IMR-90 (cell line): ENCODE results near the gene USP20. TPM values are rescaled to one million over a fixed set of nuclear protein-coding genes. Genes with fewer than 3 reads are reported as not detected.

Experiments
- ATAC-seq: fragments of 200-7000 bp; cut with Tn5 transposase; 2 replicates; pipeline ENCODE4 v1.9.1; 2020; ENCODE audit warnings: low read depth, mild to moderate bottlenecking, moderate library complexity
- BruUV-seq: library from RNA; stranded (reverse); fragments of 400-500 nt; replicated peaks from 2 replicates; lab custom pipeline; 2021; lab: Mats Ljungman, UMichigan
- CTCF ChIA-PET: fragments of 300-600 bp; formaldehyde crosslinking; extraction: SDS; loops from one replicate; lab custom pipeline; 2021; ENCODE audit warnings: antibody characterized with exemption; lab: Yijun Ruan, JAX
- POLR2A ChIA-PET: fragments of 300-600 bp; sonication (Branson Sonifier 250); formaldehyde crosslinking; loops from one replicate; lab custom pipeline; 2022; ENCODE audit warnings: antibody characterized with exemption; ENCODE audit not compliant: unreplicated experiment; lab: Charles Lee
- DNase-seq: peaks from one replicate; pipeline ENCODE4 v3.0.0; 2013
- H2AFZ ChIP-seq: replicated peaks from 2 replicates; pipeline ENCODE3; 2013; ENCODE audit warnings: low read length, mild to moderate bottlenecking; ENCODE audit not compliant: poor library complexity
- H2AK5ac ChIP-seq: 2 replicates; pipeline ENCODE4 v1.6.1; 2013; ENCODE audit warnings: low read depth, low read length, inconsistent platforms
- H2AK9ac ChIP-seq: replicated peaks from 2 replicates; pipeline ENCODE3; 2013; ENCODE audit warnings: mild to moderate bottlenecking, low read depth, low read length, moderate library complexity; ENCODE audit not compliant: poor library complexity
- H2BK120ac ChIP-seq: 2 replicates; pipeline ENCODE4 v1.6.1; 2013; ENCODE audit warnings: low read depth, low read length, inconsistent platforms
- H2BK15ac ChIP-seq: 3 replicates; pipeline ENCODE4 v1.6.1; 2013; ENCODE audit warnings: low read depth, low read length, inconsistent platforms
- H2BK20ac ChIP-seq: 2 replicates; pipeline ENCODE4 v1.6.1; 2013; ENCODE audit warnings: low read depth, mild to moderate bottlenecking, inconsistent platforms, low read length, moderate library complexity
- H2BK5ac ChIP-seq: 2 replicates; pipeline ENCODE4 v1.6.1; 2013; ENCODE audit warnings: mild to moderate bottlenecking, low read depth, low read length, inconsistent platforms; ENCODE audit not compliant: poor library complexity, severe bottlenecking
- H3K14ac ChIP-seq: replicated peaks from 2 replicates; pipeline ENCODE4 v1.6.1; 2013; ENCODE audit warnings: low read depth, low read length, inconsistent platforms
- H3K18ac ChIP-seq: 2 replicates; pipeline ENCODE4 v1.6.1; 2013; ENCODE audit warnings: low read depth, low read length, control low read depth
- H3K23ac ChIP-seq: 2 replicates; pipeline ENCODE4 v1.6.1; 2013; ENCODE audit warnings: low read depth, low read length, inconsistent platforms
- H3K27ac ChIP-seq: 2 replicates; pipeline ENCODE4 v1.5.1; 2013; ENCODE audit warnings: mild to moderate bottlenecking, control low read depth, low read length; ENCODE audit not compliant: insufficient read depth
- H3K27me3 ChIP-seq: 2 replicates; pipeline ENCODE4 v1.6.1; 2013; ENCODE audit warnings: low read length; ENCODE audit not compliant: control insufficient read depth, insufficient read depth
- H3K36me3 ChIP-seq: 2 replicates; pipeline ENCODE4 v1.6.1; 2013; ENCODE audit warnings: low read length, mixed read lengths; ENCODE audit not compliant: control insufficient read depth, insufficient read depth
- H3K4ac ChIP-seq: 2 replicates; pipeline ENCODE4 v1.6.1; 2013; ENCODE audit warnings: low read depth, low read length, inconsistent platforms
- H3K4me1 ChIP-seq: 2 replicates; pipeline ENCODE4 v1.6.1; 2013; ENCODE audit warnings: low read length, mixed read lengths; ENCODE audit not compliant: control insufficient read depth, insufficient read depth
- H3K4me2 ChIP-seq: 2 replicates; pipeline ENCODE4 v1.6.1; 2013; ENCODE audit warnings: low read depth, mild to moderate bottlenecking, control low read depth, low read length, moderate library complexity
- H3K4me3 ChIP-seq: 2 replicates; pipeline ENCODE4 v1.5.1; 2013; ENCODE audit warnings: low read depth, mild to moderate bottlenecking, control low read depth, low read length, moderate library complexity; ENCODE audit not compliant: insufficient read depth
- H3K56ac ChIP-seq: 2 replicates; pipeline ENCODE4 v1.6.1; 2013; ENCODE audit warnings: low read length, inconsistent platforms; ENCODE audit not compliant: insufficient read depth; ENCODE audit errors: extremely low read depth
- H3K79me1 ChIP-seq, 2 experiments: 2 replicates each; pipeline ENCODE4 v1.6.1; 2013; ENCODE audit warnings: low read length in 2 of 2, inconsistent platforms in 1 of 2, low read depth in 1 of 2
- H3K9ac ChIP-seq: 2 replicates; pipeline ENCODE4 v1.6.1; 2013; ENCODE audit warnings: low read depth, low read length, control low read depth
- H3K9me1 ChIP-seq: 2 replicates; pipeline ENCODE4 v1.6.1; 2013; ENCODE audit warnings: low read length, inconsistent platforms; ENCODE audit not compliant: insufficient read depth
- H3K9me3 ChIP-seq: 2 replicates; pipeline ENCODE4 v1.6.1; 2013; ENCODE audit warnings: low read length; ENCODE audit not compliant: control insufficient read depth, insufficient read depth
- H4K20me1 ChIP-seq: 2 replicates; pipeline ENCODE4 v1.6.1; 2013; ENCODE audit warnings: low read length, inconsistent platforms; ENCODE audit not compliant: insufficient read depth
- H4K5ac ChIP-seq: 2 replicates; pipeline ENCODE4 v1.6.1; 2013; ENCODE audit warnings: mild to moderate bottlenecking, low read depth, low read length, control low read depth
- H4K8ac ChIP-seq, 2 experiments: 2 replicates each; pipeline ENCODE4 v1.6.1; 2013; ENCODE audit warnings: low read depth in 2 of 2, low read length in 2 of 2, control low read depth in 1 of 2, inconsistent platforms in 1 of 2
- H4K91ac ChIP-seq: 2 replicates; pipeline ENCODE4 v1.6.1; 2013; ENCODE audit warnings: low read depth, low read length, inconsistent platforms; ENCODE audit not compliant: insufficient read depth
- CEBPB ChIP-seq: IDR thresholded peaks from 2 replicates; pipeline ENCODE4 v1.6.1; 2012; ENCODE audit warnings: low read depth, low read length, improper control_type of control experiment
- CHD1 ChIP-seq: IDR thresholded peaks from 2 replicates; pipeline ENCODE4 v1.6.1; 2012; ENCODE audit warnings: low read depth, low read length, improper control_type of control experiment
- ELK1 ChIP-seq: fragments of 150-350 bp; IDR thresholded peaks from 2 replicates; pipeline ENCODE4 v1.6.1; 2016; ENCODE audit warnings: low read depth, mild to moderate bottlenecking, low read length, moderate library complexity, borderline replicate concordance
- MXI1 ChIP-seq: IDR thresholded peaks from 2 replicates; pipeline ENCODE4 v1.6.1; 2012; ENCODE audit warnings: low read depth, mild to moderate bottlenecking, low read length, moderate library complexity, borderline replicate concordance
- POLR2A ChIP-seq: IDR thresholded peaks from 2 replicates; pipeline ENCODE4 v1.6.1; 2012; ENCODE audit warnings: mild to moderate bottlenecking, low read depth, low read length
- RAD21 ChIP-seq: IDR thresholded peaks from 2 replicates; pipeline ENCODE4 v1.6.1; 2012; ENCODE audit warnings: low read length, improper control_type of control experiment
- RCOR1 ChIP-seq: IDR thresholded peaks from 2 replicates; pipeline ENCODE4 v1.6.1; 2012; ENCODE audit warnings: mild to moderate bottlenecking, low read length, improper control_type of control experiment; ENCODE audit not compliant: insufficient replicate concordance
- RFX5 ChIP-seq: IDR thresholded peaks from 2 replicates; pipeline ENCODE4 v1.8.0; 2012; ENCODE audit warnings: low read depth, mild to moderate bottlenecking, low read length, moderate library complexity
- SMC3 ChIP-seq: fragments of 150-350 bp; IDR thresholded peaks from 2 replicates; pipeline ENCODE4 v1.6.1; 2016; ENCODE audit warnings: low read depth, mild to moderate bottlenecking, antibody characterized with exemption, low read length, moderate library complexity
- WGBS, 2 experiments: methylation state at CpG; one replicate each; pipeline versions ENCODE4 v1.1.5 to v1.1.7; 2013; ENCODE audit warnings: missing lambda C conversion rate in 2 of 2; ENCODE audit not compliant: insufficient read length in 1 of 2; ENCODE audit errors: extremely low coverage in 2 of 2; 5-methylcytosine and 5-hydroxymethylcytosine counted together
- dilution Hi-C: fragments of 300-500 bp; cut with HindIII; formaldehyde crosslinking; loops from one replicate; pipeline ENCODE4 v1.14.3; 2018; ENCODE audit warnings: low sequenced_read_pairs; ENCODE audit not compliant: unreplicated experiment
- in situ Hi-C: fragments of 300-500 bp; cut with MboI; formaldehyde crosslinking; loops from 3 replicates; pipeline ENCODE4 v1.14.3; 2019; ENCODE audit warnings: low sequenced_read_pairs, inconsistent platforms, mixed read lengths
- intact Hi-C: fragments of 100-400 bp; cut with micrococcal nuclease; formaldehyde crosslinking; loops from 2 replicates; pipeline ENCODE4 v1.10.0; 2022
- polyA plus RNA-seq, 3 experiments: library from polyadenylated mRNA; depleted of rRNA; stranded (reverse); fragments of >200 nt; gene quantifications; 2 replicates each; pipeline ENCODE4 v1.2.3, GENCODE V29; 2012; ENCODE audit warnings: low replicate concordance in 1 of 3
- total RNA-seq: library from RNA; depleted of rRNA; stranded (reverse); fragments of >200 nt; gene quantifications from 2 replicates; pipeline ENCODE4 v1.2.3, GENCODE V29; 2012
- TF ChIP-seq, protein P1 (sequence below): fragments of 150-350 bp; IDR thresholded peaks from 2 replicates; pipeline ENCODE4 v1.6.1; 2017; ENCODE audit warnings: mild to moderate bottlenecking, antibody characterized with exemption, low read length, low read depth
- TF ChIP-seq, protein P2 (sequence below): conservative IDR thresholded peaks from 2 replicates; pipeline ENCODE4 v1.5.1; 2012; ENCODE audit warnings: mild to moderate bottlenecking, low read depth, low read length, improper control_type of control experiment

USP20 gene
- total and polyA plus RNA-seq, 2 of the 4 experiments (the other 2 are of a cell fraction), result 3.8 to 21.6 TPM

DNA sequence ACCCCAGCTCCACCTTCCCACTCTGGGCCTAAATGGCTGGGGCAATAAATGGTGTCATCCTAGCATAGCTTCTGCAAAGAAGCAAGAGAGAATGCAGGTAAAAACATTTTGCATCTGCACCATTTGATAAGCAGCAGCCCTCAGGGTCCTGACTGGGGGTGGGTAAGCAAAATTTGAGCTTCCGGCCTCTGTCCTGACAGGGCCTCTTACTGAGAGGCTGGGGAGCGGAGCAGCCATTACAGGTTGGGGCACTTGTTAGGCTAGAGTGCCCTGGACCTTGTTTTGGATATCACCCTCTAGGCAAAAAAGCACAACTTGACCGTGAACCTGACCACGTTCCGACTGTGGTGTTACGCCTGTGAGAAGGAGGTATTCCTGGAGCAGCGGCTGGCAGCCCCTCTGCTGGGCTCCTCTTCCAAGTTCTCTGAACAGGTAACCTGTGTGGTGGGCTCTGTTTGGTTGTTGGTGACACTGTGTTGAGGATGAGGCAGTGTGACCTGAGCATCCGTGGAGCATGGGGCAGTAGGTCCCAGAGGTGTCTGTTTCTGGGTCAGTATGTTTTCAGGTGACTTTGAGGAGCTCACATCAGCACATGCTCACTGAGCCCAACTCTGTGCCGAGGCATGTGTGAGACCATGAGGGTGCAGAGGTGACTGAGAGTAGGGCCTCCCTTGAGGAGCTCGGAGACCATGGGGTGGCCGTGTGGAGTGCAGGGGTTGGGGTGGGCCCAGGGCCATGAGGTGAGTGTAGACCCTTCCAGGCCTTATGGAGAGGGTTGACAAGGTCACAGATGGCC lies 23.1 kb downstream of the USP20 start (continued):
- TF ChIP-seq, protein P1, sequence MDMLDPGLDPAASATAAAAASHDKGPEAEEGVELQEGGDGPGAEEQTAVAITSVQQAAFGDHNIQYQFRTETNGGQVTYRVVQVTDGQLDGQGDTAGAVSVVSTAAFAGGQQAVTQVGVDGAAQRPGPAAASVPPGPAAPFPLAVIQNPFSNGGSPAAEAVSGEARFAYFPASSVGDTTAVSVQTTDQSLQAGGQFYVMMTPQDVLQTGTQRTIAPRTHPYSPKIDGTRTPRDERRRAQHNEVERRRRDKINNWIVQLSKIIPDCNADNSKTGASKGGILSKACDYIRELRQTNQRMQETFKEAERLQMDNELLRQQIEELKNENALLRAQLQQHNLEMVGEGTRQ, result no peak

- H2BK15ac ChIP-seq, result no peak overlapping the region
- POLR2A ChIA-PET, result no interaction called here
- no TSS peak for BruUV-seq
- in situ Hi-C loops, result no loop called here
- H3K36me3 ChIP-seq, result peaks cover 52% of the 10 kb centered on the region
- H2BK120ac ChIP-seq, result no peak overlapping the region
- no peak overlapping the region for H2BK5ac ChIP-seq
- no peak for DNase-seq
- no peak overlapping the region for H3K18ac ChIP-seq
- dilution Hi-C loops, result no loop called here
- H4K5ac ChIP-seq, result no peak overlapping the region
- no peak overlapping the region for H3K14ac ChIP-seq
- no peak overlapping the region for H3K9ac ChIP-seq
- H4K20me1 ChIP-seq, result no peaks in the 10 kb centered on the region
- H3K4me3 ChIP-seq, result no peak overlapping the region
- no peak for ATAC-seq
- no peak overlapping the region for H3K27ac ChIP-seq
- H2AFZ ChIP-seq, result no peak overlapping the region
- H2BK20ac ChIP-seq, result no peak overlapping the region
- intact Hi-C loops, result no loop called here
- no peak overlapping the region for H2AK5ac ChIP-seq
- no peak overlapping the region for H4K8ac ChIP-seq
- 0 out of 2 replicates have a peak, but pooled peaks cover 7% of the 10 kb centered on the region for H3K9me1 ChIP-seq
- H3K9me3 ChIP-seq, result no peaks in the 10 kb centered on the region
- no peaks in the 10 kb centered on the region for H3K27me3 ChIP-seq
- H3K4me1 ChIP-seq, result no peaks in the 10 kb centered on the region
- H3K4me2 ChIP-seq, result no peak overlapping the region
- 76% methylated on average over 4 of the region's 11 CpGs; no CpG with 5 or more reads in 1 of the 2 experiments for WGBS, 2 experiments
- H3K56ac ChIP-seq, result no peak overlapping the region
- no peaks in the 10 kb centered on the region for H3K79me1 ChIP-seq
- H3K4ac ChIP-seq, result no peak overlapping the region
- CTCF ChIA-PET, result no interaction called here
- H2AK9ac ChIP-seq, result no peak overlapping the region
- H4K91ac ChIP-seq, result no peak overlapping the region
- no peak overlapping the region for H3K23ac ChIP-seq
- TF ChIP-seq RCOR1, result no peak
- TF ChIP-seq RFX5, result no peak
- TF ChIP-seq, protein P2, sequence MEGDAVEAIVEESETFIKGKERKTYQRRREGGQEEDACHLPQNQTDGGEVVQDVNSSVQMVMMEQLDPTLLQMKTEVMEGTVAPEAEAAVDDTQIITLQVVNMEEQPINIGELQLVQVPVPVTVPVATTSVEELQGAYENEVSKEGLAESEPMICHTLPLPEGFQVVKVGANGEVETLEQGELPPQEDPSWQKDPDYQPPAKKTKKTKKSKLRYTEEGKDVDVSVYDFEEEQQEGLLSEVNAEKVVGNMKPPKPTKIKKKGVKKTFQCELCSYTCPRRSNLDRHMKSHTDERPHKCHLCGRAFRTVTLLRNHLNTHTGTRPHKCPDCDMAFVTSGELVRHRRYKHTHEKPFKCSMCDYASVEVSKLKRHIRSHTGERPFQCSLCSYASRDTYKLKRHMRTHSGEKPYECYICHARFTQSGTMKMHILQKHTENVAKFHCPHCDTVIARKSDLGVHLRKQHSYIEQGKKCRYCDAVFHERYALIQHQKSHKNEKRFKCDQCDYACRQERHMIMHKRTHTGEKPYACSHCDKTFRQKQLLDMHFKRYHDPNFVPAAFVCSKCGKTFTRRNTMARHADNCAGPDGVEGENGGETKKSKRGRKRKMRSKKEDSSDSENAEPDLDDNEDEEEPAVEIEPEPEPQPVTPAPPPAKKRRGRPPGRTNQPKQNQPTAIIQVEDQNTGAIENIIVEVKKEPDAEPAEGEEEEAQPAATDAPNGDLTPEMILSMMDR, result no peak
- TF ChIP-seq ELK1, result no peak
- TF ChIP-seq MXI1, result no peak
- no peak for TF ChIP-seq CHD1
- TF ChIP-seq RAD21, result no peak
- no peak for TF ChIP-seq POLR2A
- TF ChIP-seq SMC3, result no peak
- TF ChIP-seq CEBPB, result no peak
Measured at GRCh38 chr9:129860653-129861446, 25.6 kb downstream of the USP20 start.
